NCI-H146 treated with DMSO at 0.1 percent for 48 hours (cell line): ENCODE data around the gene TENT5A.

Source experiments
- DNase-seq: peaks from one replicate; lab custom pipeline; 2025; ENCODE audit not compliant: unreplicated experiment; lab: John Stamatoyannopoulos, UW

TENT5A gene

DNA sequence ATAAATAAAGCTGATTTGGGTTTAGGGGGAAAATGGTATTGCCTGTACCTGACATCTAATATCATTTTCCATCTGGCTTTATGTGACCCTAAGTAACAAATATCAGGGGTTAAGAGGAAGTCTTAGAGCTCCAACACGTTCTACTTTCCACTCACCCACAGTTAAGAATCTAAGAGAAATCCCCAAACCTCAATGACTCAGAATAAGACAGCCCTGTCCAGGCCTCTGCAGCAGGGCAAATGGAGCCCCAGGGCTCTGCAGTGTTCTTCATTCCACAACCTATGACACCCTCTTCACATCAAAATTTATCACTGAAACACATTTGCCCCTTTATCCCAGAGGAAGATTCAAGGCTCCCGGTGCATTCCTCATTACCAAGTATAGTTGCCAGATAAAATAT is 20.3 kb upstream of the TENT5A start:
- no peak for DNase-seq

DNA sequence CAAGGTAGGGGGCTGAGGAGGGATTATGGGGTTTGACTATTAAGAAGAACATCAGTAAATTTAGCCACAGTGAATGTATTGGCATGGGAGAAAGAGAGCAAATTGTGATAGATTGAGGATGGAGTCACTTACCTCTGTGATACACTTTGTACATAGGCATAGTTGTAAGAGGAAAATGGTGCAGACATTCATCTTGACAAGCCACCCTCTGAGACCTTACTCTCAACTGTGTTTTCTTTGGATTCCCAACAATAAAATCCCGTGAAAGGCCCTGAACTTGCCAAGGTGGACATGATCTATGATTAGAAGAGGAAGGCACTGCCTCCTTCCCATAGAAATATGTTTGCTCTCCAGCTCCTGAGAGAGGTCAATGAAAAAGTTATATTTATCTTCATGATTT is 18.6 kb upstream of the TENT5A start:
- no peak for DNase-seq

DNA sequence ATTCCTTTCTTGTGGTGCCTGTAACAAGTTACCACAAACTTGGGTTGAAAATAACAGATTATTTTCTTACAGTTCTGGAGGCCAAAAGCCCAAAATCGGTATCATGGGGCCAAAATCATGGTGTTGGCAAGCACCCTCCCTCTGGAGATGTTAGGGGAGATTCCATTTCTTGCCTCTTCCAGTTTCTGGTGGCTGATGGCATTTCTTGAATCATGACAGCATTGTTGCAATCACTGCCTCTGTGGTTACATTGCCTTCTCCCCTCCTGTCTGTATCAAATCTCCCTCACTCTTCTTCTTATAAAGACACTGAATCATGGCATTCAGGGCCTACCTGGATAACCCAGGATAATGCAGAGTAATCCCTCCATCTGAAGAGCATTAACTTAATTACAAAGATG is 17.9 kb upstream of the TENT5A start:
- no peak for DNase-seq

DNA sequence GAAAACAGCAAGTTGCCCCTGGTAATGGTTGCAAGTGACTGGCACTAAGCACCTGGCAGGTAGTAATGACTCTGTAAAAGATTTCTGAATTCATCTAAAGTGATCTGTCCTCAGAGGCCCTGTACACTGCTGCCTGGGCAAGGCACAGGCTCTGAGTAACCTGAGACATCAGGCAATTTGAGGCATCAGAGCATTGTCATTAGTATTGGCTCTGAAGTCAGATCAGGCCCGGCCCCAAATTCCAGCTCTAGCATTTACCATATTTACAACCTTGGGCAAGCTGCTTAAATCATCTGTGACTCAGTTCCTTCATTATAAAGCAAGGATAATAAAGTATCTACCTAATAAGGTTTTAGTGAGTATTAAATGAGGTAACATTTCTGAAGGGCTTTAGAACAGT is 17.3 kb upstream of the TENT5A start:
- DNase-seq = no peak

DNA sequence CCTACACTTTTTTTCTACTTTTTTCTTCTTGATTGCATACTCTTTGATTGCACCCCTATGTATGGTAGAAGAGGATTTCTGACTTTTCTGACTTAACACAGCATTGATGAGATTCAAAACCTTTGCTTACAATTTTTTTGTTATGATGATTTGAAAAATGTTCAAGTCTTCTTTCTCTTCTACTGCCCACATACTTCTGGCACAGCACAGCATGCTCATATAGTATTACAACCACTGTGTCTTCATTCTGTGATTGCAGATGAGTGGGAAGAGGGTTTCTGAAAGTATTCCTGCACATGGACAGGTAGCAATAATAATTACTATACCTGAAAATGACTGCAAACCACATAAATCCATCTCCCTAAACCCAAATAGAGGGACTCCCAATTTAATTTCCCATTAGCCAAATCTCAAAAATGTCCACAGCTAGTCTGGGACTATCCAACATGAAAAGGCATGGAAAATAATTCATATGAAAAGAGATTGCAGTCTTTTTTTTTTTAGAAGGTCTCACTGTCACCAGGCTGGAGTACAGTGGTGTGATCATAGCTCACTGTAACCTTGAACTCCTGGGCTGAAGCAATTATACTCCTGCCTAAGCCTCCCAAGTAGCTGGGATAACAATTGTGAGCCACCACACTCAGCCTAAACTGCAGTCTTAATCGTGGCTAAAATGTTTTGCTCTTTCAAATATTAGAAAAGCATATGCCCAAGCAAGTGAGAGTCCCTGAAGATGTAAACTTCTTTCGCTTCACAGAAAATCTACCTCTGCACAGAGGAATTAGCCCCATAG is 15.9 kb upstream of the TENT5A start:
- DNase-seq = no peak

DNA sequence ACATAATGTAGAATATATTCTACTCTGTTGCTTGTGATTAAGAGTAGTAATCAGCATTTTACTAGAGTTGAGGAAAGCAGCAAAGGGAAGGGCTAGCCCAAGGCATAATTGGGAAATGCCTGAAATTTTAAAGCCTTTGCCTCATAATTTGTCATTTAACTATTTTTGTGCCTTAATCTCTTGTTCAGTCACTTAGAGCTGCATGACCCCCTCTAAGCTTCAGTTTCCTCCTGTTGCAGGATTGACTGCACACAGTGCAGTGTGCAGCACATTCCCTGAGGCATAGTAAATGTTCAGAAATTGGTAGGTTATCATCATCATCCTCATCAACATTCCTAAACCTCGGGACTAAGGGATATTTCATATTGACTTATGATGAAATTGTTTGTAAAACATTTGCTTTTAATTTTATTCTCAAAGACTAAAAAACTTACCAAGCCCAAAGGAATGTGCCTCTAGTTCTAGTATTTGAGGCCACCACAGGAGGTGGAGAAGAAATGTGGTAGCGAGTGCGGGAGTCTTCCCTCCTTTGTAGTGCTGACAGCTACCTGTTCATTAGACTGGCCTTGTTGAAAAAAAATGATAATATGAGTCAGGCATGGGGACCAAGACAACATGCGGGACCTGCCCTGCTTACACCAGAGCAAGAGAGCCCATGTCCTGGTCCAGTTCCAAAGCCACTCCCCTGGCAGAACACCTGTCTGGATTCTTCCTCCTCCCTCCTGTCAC is 14.8 kb upstream of the TENT5A start:
- DNase-seq = no peak

DNA sequence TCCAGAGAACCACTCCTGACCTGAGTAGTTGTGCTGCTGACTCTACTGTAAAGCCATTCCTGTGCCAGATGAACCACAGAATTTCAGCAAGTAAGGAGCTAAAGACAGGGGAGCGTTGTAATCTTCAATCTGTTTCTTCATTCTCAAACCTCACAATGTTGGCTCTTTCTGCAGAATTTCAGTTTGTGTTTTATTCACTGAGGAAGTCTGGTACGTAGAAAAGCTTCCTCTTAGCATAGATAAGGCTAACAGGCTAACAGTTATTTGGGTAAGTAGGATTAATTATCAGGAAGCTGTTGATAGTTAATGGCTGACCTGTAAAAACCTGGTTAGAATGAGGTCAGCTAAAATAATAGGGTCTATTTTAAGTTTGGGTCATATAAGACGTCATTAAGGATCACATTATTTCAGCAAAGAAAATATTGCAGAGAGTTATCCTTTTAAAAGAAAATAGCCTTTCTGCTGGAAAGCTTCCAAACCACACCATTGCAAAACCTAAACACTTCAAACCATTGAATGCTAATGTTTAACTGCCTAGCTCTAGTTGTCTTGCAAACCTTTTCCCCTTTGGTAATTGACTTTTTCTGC is 14.1 kb upstream of the TENT5A start:
- DNase-seq = no peak

DNA sequence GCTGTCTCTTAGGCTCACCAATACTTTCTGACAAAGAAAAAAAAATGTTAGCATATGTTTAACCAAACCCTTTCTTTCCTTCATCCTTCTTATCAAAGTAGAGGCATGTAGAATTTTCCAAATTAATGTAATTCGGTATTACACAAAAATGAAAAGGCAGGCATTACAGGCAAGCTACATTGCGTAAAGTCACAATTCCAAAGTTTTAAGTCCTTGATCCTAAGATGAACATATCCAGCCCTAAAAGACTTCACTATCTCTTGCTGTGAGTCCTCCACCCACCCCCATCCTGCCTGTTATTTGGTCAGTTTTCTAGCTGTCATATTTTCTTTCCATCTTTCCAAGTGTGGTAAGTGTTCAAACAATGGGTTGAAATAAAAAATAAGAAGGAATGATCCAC is 12.1 kb upstream of the TENT5A start:
- no peak for DNase-seq

DNA sequence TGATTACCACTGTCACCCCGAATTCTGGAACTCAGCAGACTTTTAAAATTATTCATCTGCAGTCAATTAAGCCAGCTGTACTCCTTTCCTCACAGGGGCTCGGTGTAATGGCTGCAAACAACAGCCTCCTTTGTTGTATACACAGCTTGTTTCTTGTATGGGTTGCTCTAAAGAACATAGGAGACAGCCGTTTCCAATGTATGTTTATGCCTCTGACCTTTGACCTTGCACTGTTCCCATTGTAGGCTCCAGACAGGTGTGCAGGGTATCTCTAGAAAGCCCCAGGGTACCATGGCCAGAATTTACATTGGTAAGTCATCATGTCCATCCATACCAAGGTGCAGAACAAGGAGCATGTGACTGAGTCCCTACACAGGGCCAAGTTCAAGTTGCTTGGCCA is 11.5 kb upstream of the TENT5A start:
- peak; percentile 76 for DNase-seq

DNA sequence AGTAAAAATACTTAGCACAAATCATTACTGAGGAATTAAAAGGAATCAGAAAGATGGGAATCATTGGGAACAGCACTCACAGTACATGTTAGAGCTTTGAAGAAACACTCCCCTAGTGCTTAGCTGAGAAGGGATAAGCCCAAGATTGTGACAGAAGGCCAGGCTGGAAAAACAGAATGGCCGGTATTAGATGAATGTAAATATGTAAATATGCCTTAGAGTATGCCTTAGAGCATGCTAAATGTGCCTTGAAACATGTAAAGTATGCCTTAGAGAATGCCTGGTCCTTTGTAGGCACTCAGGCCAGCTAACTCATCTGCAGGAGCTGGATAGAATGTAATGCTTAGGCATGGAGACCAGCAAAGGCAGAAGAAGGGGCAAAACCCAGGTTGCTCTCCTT is 10.6 kb upstream of the TENT5A start:
- no peak for DNase-seq

DNA sequence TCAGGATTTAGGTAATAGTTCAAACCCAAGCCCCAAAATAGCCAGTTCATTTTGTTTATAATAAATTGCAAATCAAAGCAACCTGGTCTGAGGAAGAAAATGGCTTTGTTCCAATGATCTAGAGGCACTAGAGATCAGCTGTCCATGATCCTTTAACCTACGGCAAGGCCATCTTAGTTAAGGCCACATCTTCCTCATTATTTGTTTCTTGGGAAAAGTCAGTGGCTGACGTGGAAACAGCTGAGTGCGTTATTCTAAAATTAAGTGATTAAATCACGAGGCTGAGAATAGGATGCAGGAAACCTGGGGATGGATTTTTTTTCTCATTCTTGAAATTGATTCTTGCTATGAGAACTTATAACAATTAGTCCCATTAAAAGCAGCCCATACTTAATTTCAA is 10.1 kb upstream of the TENT5A start:
- DNase-seq = no peak

DNA sequence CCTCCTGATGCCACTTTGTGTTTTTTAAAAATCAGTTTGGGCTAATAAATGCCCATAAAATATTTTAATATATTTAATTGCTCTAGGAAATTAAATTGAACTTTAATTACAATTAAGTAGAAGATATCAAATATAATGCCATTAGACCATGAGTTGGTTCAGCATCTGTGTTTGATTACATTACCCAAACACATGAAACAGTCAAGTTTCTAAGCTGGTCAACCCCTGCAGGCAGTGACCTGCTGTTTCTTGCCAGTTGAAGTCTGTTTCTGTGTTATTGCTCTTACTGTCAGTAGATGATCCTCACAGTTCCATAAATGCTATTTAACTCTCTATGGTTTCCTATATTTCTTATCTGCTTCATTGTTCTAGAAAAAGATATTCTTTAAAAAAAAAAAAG is 9.7 kb upstream of the TENT5A start:
- no peak for DNase-seq

DNA sequence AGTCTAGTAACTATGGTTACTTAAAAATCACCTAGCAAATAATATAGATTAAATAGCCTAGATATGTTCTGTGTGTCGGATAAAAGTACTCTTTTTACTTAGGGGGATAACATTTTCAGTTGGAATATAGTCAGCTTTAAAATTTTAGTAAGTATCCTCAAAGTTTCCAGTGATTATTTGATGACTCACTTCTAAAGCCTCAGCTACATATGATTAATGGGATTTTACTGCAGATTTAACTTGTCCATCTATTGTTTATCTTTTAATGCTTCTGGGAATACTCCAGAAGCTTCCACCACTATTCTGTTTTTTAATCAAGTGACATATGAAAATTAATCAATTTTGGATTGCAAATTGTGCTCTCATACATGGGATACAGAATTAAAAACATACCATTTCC is 8.7 kb upstream of the TENT5A start:
- no peak for DNase-seq

DNA sequence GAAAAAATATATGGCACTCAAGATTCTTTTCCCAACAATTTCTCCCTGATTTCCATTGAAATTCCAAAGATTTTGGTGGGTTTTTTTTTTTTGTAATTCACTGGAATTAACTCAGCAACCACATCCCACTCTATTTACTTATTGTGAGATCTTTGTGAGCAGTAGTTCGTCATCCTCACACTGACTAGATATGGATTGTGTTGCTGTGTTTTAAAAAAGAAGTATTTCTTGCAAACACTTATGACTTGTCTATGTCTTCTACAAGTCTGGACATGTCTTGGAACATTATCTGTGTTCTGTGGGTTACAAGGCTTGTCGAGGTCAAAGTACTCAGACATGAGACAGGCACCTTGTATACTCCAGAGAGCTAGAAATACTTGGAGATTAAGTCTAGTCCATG is 7.3 kb upstream of the TENT5A start:
- no peak for DNase-seq

DNA sequence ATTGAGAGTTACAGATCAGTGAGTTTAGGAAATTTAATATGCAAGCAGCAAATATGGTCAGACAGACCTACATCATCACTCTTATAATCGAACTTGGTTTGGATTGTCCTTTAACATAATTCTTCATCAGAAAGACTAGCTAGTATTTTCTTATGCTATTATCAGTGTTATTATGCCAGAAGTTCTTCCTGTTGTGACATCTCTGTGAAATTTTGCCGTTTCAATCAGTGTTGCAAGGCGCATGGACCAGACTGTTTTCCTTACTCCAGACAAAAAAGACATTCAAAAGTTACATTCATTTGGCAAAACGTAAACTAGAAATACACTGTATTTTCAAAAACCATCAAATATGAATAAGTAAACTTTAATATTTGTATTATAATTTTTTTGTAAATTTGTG is 5.7 kb upstream of the TENT5A start:
- DNase-seq = no peak

DNA sequence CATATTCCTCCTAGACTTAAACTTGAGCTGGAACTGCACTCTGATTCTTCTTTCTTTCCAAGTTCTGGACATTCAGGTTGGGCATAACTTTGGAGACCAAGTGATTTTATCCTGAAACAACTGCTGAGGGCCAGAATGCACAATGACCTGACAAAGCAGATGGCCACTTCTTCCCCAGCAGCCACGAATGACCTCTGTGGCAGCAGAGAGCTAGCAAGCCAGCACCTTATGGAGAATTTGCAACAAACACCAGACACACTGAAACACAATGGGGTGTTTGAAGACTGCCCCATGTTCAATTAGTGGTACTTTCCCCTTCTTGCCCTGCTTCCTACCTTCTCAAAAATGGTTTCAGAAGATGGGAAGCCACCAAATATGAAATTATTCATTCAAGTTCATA is 4.2 kb upstream of the TENT5A start:
- DNase-seq = no peak

DNA sequence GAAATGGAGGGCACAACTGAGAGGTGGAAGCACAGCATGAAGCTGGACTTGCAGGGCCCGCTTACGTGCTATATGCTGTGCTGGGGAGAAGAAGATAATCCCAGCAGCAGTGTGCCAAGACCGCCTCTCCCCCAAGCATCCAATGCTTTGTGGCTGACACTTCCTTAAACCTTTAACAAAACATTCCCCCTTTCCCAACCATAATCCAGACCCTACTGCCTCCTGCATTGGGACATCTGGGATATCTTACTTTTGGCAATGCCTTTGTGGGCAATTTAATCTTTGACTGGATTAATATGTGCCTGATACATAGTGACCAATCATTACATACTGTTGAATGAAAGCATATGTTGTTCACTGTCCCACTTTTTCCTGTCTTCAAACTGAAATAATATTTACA is 3.1 kb upstream of the TENT5A start:
- DNase-seq = no peak

DNA sequence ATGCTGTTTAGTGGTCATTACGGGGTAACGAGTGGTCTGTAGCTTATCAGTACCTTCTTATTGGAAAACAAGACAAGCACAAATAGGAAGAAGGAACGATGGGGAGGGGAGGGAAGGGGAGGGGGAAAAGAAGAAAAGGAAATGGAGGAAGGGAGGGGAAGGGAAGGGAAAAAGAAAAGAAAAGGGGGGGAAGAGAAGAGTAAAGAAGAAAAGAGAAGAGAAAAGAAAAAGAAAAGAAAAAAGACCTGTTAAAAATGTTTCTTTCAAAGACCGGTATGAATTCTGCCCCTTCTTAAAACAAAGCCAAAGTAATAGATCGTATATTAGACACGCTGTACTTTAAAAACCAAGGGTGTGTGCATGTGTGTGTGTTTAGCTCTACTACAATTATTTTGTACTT is 2.4 kb upstream of the TENT5A start:
- DNase-seq = no peak

DNA sequence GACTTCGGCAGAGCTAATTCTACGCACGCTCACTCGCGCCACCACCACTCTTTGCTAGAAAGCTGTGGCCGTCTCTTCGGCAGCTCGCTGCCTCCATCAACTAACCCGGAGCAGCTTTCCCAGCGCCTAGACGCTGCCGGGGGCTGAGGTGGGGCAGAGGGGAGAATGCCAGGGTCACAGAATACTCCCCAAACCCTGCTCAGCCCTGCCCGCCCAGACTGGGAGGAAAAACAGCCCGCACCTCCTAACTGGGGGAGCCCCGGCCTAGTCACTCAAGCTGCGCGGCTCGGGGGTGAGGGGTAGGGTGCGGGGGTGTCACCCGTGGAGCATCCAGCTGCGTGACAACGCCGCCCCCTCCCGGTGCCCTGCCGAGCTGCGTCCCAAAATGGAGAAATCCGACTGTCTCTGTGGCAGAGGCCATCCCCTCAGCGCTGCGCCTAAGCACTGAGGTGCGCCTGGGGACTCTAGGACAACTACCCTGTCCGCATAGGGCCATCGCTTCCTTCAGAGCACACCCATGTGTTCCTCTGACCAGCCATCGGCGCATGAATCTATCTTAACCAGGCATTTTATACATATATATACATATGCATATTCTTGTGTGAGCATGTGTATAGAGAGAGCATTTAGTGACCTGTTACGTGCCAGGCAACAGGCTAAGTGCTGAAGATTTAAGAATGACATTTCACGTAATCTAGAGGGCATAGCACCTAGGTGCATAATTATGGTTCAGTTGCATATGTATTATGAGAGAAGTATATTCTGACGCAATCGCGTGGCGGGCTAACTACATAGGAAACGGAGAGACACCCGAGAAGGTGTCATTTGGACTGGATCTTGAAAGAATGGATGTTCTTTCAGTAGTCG is 1.5 kb upstream of the TENT5A start:
- DNase-seq = no peak

DNA sequence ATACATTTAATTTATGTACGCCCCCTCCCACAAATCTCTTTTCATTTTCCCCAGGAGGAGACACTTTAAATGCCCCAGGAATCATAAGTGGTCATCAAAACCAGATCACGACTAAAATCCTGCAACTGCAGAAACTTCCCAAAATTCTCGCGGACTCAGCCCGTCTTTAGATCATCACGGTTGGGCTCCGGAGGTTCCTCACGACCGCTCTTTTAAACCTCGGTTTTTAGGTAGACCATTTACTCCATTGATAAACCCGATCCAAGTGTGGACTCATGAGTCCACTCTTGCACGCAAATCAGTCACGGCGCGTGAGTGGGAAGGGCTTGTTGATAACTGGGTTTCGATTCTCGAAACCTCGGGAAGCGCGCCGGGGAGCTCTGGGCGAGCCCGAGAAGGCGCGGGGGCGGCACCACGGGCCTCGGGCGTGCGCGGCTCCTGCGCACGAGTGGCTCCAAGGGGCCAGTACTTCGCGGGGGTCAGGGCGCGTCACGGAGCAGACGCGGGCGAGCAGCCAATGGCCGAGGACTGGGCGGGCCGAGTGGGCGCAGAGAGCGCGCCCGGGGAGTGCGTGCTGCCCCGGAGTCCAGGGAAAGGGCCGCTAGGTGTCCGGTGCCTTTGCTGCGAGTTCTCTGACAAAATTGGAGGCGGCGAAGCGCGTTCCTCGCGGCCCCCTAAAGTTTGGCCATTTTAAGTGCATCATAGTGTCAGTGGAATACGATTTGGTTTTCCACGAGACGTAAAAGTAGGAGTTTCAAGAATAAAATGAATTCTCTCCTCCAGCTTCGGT is 635 bp upstream of the TENT5A start:
- peak; percentile 13 for DNase-seq
